ENCODE data around the gene F8A2. TPM values are rescaled to one million over a fixed set of nuclear protein-coding genes. Genes with fewer than 3 reads are reported as not detected.

Gene F8A2
- total and polyA plus RNA-seq, 9 of the 15 experiments (the other 6 are each of a cell fraction or from before 2014, with no cell fraction given): not detected

DNA sequence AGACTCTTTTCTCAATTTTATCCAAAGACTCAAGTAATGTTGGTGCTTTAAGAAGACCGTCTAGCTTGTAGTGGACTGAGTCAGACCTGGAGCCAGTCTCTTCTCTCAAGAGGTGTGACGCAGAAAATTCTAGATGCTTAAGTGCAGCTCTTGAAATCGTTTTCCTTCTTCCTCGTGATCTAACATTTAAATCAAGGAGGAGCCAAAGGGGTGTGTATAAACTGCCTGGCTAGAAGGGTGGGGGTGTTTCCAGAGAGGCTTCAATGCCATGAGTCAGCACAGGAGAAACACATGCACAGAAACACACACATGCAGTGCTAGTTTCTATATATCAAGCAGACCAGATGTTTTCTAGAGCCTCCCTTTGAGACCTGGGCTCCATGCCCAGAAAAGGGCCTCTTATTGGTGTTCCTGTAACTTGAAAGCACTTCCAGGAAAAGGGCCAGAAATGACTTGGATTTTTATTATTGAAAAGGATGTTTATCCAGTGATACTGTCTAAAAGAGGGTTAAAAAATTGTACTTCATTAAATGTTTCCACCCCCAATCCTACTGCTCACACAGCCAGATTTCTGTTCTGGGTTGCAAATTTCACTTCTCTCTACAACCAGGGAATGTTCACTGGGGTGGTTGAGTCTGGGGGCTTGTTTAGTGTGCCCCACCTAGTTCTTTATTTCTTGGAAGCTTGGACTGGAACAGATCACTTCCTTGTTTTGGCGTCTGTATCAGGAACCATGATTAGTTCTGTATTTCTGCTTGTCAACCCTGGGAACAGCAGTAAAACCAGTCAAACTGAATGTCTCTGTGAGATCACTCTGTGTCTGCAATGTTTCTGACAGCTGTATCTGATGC is 47.2 kb upstream of the F8A2 start, which contains the start of gene CLIC2 (continued):
- TF ChIP-seq ZNF764 (CRISPR knock-in tag; IDR thresholded peaks at IDR 0.05; ENCODE audit: low read depth) (no peak), TAF9B (IDR thresholded peaks at IDR 0.05; ENCODE audit: partially characterized antibody) (peak; percentile 70), MED1 (CRISPR knock-in tag; IDR thresholded peaks at IDR 0.05; ENCODE audit: borderline replicate concordance) (no peak), SNRNP70 (optimal IDR thresholded peaks at IDR 0.05; ENCODE audit: low read depth, low read length) (no peak), SPI1 (IDR thresholded peaks at IDR 0.05; ENCODE audit: borderline replicate concordance, low read depth, low read length) (peak; percentile 62; the same call in 1 of the 2 replicates), HCFC1 (IDR thresholded peaks at IDR 0.05; ENCODE audit: low read depth, low read length) (no peak), CBX8 (IDR thresholded peaks at IDR 0.05; ENCODE audit: borderline replicate concordance, extremely low read depth, low read depth, low read length, poor library complexity, severe bottlenecking) (no peak), FOXK1 (CRISPR knock-in tag; IDR thresholded peaks at IDR 0.05; ENCODE audit: borderline replicate concordance) (0 out of 2 replicates have a peak, but pooled peaks have one; percentile 27), ZSCAN32 (CRISPR knock-in tag; IDR thresholded peaks at IDR 0.05) (no peak), SREBF2 (CRISPR knock-in tag; IDR thresholded peaks at IDR 0.05) (no peak), PYGO2 (tag; IDR thresholded peaks at IDR 0.05) (no peak), MBD2 (IDR thresholded peaks at IDR 0.05; ENCODE audit: borderline replicate concordance, low read depth) (no peak), KLF10 (CRISPR knock-in tag; IDR thresholded peaks at IDR 0.05) (no peak), POLR2B (IDR thresholded peaks at IDR 0.05; ENCODE audit: low read depth, partially characterized antibody) (peak; percentile 51), NCOA2 (IDR thresholded peaks at IDR 0.05; ENCODE audit: partially characterized antibody in 2 of 2) (no peak), TRIM28 (IDR thresholded peaks at IDR 0.05) (no peak), ZNF717 (CRISPR knock-in tag; IDR thresholded peaks at IDR 0.05) (no peak), ZFP1 (CRISPR knock-in tag; IDR thresholded peaks at IDR 0.05) (no peak)
- TF ChIP-seq, protein P1, sequence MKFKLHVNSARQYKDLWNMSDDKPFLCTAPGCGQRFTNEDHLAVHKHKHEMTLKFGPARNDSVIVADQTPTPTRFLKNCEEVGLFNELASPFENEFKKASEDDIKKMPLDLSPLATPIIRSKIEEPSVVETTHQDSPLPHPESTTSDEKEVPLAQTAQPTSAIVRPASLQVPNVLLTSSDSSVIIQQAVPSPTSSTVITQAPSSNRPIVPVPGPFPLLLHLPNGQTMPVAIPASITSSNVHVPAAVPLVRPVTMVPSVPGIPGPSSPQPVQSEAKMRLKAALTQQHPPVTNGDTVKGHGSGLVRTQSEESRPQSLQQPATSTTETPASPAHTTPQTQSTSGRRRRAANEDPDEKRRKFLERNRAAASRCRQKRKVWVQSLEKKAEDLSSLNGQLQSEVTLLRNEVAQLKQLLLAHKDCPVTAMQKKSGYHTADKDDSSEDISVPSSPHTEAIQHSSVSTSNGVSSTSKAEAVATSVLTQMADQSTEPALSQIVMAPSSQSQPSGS (CRISPR knock-in tag; IDR thresholded peaks at IDR 0.05): no peak
- TF ChIP-seq, protein P2, sequence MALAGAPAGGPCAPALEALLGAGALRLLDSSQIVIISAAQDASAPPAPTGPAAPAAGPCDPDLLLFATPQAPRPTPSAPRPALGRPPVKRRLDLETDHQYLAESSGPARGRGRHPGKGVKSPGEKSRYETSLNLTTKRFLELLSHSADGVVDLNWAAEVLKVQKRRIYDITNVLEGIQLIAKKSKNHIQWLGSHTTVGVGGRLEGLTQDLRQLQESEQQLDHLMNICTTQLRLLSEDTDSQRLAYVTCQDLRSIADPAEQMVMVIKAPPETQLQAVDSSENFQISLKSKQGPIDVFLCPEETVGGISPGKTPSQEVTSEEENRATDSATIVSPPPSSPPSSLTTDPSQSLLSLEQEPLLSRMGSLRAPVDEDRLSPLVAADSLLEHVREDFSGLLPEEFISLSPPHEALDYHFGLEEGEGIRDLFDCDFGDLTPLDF (CRISPR knock-in tag; IDR thresholded peaks at IDR 0.05): no peak
- TF ChIP-seq, protein P3, sequence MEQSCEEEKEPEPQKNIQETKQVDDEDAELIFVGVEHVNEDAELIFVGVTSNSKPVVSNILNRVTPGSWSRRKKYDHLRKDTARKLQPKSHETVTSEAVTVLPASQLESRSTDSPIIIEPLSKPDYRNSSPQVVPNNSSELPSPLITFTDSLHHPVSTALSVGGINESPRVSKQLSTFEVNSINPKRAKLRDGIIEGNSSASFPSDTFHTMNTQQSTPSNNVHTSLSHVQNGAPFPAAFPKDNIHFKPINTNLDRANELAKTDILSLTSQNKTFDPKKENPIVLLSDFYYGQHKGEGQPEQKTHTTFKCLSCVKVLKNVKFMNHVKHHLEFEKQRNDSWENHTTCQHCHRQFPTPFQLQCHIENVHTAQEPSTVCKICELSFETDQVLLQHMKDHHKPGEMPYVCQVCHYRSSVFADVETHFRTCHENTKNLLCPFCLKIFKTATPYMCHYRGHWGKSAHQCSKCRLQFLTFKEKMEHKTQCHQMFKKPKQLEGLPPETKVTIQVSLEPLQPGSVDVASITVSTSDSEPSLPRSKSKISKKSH (CRISPR knock-in tag; IDR thresholded peaks at IDR 0.05): no peak
